WTC11 (cell line): ENCODE results near the gene GTF3C4.

ENCODE experiments used
- ESRRA ChIP-seq: sonication (generic); formaldehyde crosslinking; IDR thresholded peaks from 2 replicates; pipeline ENCODE4 v1.8.1; 2022; ENCODE audit warnings: mild to moderate bottlenecking, missing genetic modification reagents, borderline replicate concordance
- ETV6 ChIP-seq: sonication (generic); formaldehyde crosslinking; IDR thresholded peaks from 2 replicates; pipeline ENCODE4 v1.8.1; 2022; ENCODE audit warnings: mild to moderate bottlenecking, missing genetic modification reagents
- FOXK1 ChIP-seq: sonication (generic); formaldehyde crosslinking; IDR thresholded peaks from 2 replicates; pipeline ENCODE4 v1.8.0; 2022; ENCODE audit warnings: mild to moderate bottlenecking, moderate library complexity, missing genetic modification reagents
- GABPB1 ChIP-seq: sonication (generic); formaldehyde crosslinking; IDR thresholded peaks from 2 replicates; pipeline ENCODE4 v1.8.1; 2023; ENCODE audit warnings: mild to moderate bottlenecking, missing genetic modification reagents
- IRF2 ChIP-seq: sonication (generic); formaldehyde crosslinking; IDR thresholded peaks from 2 replicates; pipeline ENCODE4 v1.8.0; 2022; ENCODE audit warnings: low read depth, missing genetic modification reagents, borderline replicate concordance
- MXD4 ChIP-seq: fragments of 250-450 bp; sonication (Bioruptor Pico); IDR thresholded peaks from 2 replicates; pipeline ENCODE4 v1.8.0; 2021; ENCODE audit warnings: mild to moderate bottlenecking, moderate library complexity, borderline replicate concordance
- TEAD4 ChIP-seq: sonication (generic); formaldehyde crosslinking; IDR thresholded peaks from 2 replicates; pipeline ENCODE4 v1.8.0; 2022; ENCODE audit warnings: mild to moderate bottlenecking, missing genetic modification reagents
- ZNF121 ChIP-seq: sonication (generic); formaldehyde crosslinking; IDR thresholded peaks from 2 replicates; pipeline ENCODE4 v1.8.0; 2023; ENCODE audit warnings: missing genetic modification reagents
- TF ChIP-seq, protein P1 (sequence below): fragments of 200-600 bp; IDR thresholded peaks from 2 replicates; pipeline ENCODE4 v1.8.0; 2022; ENCODE audit warnings: antibody characterized with exemption
- TF ChIP-seq, protein P2 (sequence below): sonication (generic); formaldehyde crosslinking; IDR thresholded peaks from 2 replicates; pipeline ENCODE4 v1.8.0; 2022; ENCODE audit warnings: mild to moderate bottlenecking, missing genetic modification reagents
- TF ChIP-seq, protein P3 (sequence below): sonication (generic); formaldehyde crosslinking; IDR thresholded peaks from 2 replicates; pipeline ENCODE4 v1.8.1; 2023; ENCODE audit warnings: mild to moderate bottlenecking, missing genetic modification reagents
- TF ChIP-seq, protein P4 (sequence below): sonication (generic); formaldehyde crosslinking; IDR thresholded peaks from 2 replicates; pipeline ENCODE4 v1.8.1; 2023; ENCODE audit warnings: mild to moderate bottlenecking, missing genetic modification reagents, moderate library complexity

DNA sequence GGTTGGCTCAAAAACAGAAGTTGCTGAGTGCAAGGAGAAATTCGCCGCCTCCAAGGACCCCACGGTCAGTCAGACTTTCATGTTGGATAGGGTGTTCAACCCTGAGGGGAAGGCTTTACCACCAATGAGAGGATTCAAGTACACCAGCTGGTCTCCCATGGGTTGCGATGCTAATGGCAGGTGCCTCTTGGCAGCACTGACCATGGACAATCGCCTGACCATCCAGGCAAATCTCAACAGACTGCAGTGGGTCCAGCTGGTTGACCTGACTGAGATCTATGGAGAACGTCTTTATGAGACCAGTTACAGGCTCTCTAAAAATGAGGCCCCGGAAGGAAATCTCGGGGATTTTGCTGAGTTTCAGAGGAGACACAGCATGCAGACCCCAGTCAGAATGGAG is 7.7 kb downstream of the GTF3C4 start:
- TF ChIP-seq FOXK1 (CRISPR knock-in tag) (no peak), GABPB1 (CRISPR knock-in tag) (no peak), ETV6 (no peak), MXD4 (CRISPR knock-in tag) (no peak), ESRRA (no peak), IRF2 (CRISPR knock-in tag) (no peak), TEAD4 (CRISPR knock-in tag) (no peak), ZNF121 (CRISPR knock-in tag) (no peak)
- TF ChIP-seq, protein P1, sequence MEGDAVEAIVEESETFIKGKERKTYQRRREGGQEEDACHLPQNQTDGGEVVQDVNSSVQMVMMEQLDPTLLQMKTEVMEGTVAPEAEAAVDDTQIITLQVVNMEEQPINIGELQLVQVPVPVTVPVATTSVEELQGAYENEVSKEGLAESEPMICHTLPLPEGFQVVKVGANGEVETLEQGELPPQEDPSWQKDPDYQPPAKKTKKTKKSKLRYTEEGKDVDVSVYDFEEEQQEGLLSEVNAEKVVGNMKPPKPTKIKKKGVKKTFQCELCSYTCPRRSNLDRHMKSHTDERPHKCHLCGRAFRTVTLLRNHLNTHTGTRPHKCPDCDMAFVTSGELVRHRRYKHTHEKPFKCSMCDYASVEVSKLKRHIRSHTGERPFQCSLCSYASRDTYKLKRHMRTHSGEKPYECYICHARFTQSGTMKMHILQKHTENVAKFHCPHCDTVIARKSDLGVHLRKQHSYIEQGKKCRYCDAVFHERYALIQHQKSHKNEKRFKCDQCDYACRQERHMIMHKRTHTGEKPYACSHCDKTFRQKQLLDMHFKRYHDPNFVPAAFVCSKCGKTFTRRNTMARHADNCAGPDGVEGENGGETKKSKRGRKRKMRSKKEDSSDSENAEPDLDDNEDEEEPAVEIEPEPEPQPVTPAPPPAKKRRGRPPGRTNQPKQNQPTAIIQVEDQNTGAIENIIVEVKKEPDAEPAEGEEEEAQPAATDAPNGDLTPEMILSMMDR, result no peak
- TF ChIP-seq, protein P2, sequence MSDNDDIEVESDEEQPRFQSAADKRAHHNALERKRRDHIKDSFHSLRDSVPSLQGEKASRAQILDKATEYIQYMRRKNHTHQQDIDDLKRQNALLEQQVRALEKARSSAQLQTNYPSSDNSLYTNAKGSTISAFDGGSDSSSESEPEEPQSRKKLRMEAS, result no peak
- TF ChIP-seq, protein P3, sequence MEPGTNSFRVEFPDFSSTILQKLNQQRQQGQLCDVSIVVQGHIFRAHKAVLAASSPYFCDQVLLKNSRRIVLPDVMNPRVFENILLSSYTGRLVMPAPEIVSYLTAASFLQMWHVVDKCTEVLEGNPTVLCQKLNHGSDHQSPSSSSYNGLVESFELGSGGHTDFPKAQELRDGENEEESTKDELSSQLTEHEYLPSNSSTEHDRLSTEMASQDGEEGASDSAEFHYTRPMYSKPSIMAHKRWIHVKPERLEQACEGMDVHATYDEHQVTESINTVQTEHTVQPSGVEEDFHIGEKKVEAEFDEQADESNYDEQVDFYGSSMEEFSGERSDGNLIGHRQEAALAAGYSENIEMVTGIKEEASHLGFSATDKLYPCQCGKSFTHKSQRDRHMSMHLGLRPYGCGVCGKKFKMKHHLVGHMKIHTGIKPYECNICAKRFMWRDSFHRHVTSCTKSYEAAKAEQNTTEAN (CRISPR knock-in tag), result no peak
- TF ChIP-seq, protein P4, sequence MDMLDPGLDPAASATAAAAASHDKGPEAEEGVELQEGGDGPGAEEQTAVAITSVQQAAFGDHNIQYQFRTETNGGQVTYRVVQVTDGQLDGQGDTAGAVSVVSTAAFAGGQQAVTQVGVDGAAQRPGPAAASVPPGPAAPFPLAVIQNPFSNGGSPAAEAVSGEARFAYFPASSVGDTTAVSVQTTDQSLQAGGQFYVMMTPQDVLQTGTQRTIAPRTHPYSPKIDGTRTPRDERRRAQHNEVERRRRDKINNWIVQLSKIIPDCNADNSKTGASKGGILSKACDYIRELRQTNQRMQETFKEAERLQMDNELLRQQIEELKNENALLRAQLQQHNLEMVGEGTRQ, result no peak
